OCI-LY7 (cell line): ENCODE measurements around the gene HTR7.

Source experiments
- CTCF ChIP-seq: fragments of 200-600 bp; sonication (generic); conservative IDR thresholded peaks from 2 replicates; pipeline ENCODE4 v1.5.1; 2014; ENCODE audit warnings: mild to moderate bottlenecking, antibody characterized with exemption, low read length, moderate library complexity, mixed read lengths
- EZH2phosphoT487 ChIP-seq: fragments of 200-600 bp; sonication (generic); IDR thresholded peaks from 2 replicates; pipeline ENCODE4 v1.6.1; 2018; ENCODE audit warnings: low read depth, borderline replicate concordance, mild to moderate bottlenecking, mixed run types, antibody characterized with exemption, low read length, moderate library complexity, mixed read lengths

- TF ChIP-seq CTCF (no peak), EZH2phosphoT487 (no peak)
Observed at GRCh38 chr10:90738885-90739284, 119.0 kb downstream of the HTR7 start.
